ENCODE results near the gene ZNF613.
"Not testable (repeated sequence)": the region's sequence is repeated elsewhere in the genome, so short reads cannot be mapped to it uniquely, and the experiment has no call there.

ZNF613 gene

DNA sequence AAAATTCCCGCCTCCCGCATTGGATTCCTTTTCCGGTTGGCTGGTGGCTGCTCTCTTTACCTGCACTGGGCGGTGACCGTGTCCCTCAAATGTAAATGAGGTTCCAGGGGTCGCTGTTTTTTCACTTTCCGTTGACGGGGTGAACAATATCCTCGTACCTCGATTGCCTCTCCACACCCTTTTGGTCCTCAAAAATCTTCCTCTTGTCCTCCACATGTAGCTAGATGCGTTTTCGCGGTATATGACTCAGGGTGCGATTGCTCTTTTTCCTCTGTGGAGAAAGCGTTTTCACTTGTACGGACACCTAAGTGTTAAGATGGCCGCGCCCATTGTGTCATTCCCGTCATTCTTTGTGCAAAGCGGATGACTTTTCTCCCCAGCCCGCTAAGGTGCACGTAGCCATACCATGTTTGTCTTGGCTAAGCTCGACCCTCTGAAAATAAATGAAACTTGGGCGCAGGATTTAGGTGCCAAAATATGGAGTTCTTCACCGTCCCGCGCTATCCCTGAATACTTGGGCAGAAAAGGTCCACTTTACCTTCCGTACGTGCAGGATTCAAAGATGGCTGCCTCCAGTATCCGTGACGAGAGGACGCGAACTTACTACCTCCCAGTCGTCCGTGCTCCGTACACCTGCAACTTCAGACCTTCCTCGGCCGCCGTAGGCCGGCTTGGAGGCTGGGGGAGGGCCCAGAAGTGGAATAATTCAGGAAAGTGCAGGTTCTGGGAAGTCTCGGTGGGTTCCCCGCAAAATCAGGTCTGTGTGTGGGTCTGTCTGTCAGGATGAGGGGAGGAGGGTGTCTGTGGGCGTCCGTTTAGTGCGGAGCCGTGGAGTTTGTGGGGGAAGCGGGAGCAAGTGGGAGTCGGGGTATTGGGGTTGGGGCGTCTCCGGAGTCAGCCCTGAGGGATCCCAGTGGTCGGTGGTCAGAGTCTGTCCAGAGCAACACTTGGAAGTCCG is at the start of gene ZNF613:
ZNF613 (plus strand) TSS at position 689 of the 958 bp plus-strand sequence. CDS start 8,749 bp downstream, outside the sequence.
- DNase-seq = peak; percentile 43 to 75 (median 65)

DNA sequence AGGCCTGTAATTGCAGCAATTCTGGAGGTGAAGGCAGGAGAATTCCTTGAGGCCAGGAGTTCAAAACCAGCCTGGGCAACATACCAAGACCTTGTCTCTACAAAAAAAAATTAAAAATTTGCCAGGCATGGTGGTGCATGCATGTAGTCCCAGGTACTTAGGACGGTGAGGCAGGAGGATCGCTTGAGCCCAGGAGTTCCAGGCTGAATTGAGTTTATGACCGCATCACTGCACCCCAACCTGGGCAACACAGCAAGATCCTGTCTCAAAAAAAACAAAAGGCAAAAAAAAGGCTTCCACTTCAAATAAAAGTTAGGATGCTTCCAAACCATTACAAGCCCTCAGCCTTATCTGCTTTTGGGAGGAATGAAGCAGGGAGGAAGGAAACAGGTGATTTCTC is 44.8 kb upstream of the ZNF613 start:
- DNase-seq = no peak

DNA sequence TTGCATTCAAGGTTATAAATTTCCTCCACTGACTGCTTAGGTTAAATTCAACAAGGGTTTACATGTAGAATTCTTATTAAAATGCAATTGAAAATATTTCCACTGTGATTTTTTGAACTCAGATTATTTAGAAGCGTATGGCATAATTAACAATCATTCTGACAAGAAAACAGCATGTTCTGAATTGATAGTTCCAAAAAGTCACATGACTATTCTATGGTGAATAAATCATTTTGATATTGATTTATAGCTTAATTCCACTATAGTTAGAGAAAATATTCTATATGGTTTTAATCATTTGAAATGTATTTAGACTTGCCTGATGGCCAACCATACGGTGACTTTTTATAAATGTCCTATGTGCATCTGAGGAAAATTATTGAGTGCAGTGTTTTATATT is 42.6 kb upstream of the ZNF613 start:
- no peak for DNase-seq

DNA sequence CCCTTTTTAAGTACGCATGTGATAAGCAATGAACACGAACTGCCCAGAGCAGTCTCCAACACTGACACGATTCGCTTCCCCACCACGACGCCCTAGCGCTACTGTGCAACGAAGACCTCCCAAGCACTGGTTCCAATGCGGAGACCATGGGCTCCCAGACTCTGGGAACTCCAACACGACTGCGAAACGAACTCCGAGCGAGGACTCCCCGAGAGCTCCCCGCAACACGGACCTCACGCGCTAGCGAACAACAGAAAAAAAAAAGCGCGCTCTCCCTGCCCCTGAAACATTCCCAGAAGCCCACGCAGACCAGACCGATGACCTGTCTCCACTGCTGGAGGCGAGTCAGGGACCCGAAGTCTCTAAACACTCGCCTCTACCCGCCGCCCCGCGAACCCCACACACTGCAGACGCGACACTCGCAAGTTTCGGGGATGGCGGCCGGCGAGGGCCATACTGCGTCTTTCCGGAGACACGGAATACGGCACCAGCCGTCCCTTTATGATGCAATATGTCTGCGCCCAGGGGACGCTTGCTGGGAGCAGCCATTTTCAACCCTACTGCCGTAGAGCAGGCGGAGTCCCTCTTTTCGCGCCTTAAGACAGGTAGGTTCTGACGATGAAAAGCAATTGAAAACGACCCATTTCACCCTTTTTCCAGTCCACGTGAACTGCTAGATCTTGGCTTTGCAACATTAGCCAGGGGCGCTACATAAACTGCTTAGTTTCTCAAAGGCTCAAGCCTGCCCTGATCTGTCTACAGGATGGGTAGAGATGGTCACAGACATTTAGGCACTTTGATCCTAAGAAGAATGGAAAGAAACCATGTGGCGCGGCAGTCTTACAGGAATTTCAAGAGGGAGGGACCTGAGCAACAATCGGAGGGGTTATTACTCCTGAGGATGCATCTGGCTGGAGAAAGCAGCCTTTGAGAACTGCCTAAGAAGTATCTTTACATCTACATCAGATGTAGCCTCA is 39.5 kb upstream of the ZNF613 start, which contains the start of gene ZNF577:
ZNF577 (minus strand) TSS at position 430 of the 977 bp plus-strand sequence. CDS start 7,569 bp downstream, outside the sequence.
- peak in 3 of 4 experiments; percentile 10 to 31 (median 24) for DNase-seq

DNA sequence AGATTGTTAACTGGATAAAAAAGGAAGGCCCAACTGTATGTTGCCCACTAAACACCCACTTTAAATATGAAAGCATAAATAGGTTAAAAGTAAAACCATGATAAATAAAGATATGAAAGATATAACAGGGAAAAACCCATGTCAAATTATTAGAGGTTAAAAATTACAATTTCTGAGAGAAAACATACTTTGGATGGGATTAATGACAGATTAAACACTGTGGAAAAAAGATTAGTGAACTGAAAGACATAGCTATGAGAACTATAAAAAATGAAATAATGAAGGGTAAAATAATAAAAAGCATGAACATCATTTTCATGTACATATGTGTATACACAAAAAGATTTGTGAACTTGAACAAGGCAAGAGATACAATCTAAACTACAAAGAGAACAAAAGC is 37.3 kb upstream of the ZNF613 start:
- no peak for DNase-seq

DNA sequence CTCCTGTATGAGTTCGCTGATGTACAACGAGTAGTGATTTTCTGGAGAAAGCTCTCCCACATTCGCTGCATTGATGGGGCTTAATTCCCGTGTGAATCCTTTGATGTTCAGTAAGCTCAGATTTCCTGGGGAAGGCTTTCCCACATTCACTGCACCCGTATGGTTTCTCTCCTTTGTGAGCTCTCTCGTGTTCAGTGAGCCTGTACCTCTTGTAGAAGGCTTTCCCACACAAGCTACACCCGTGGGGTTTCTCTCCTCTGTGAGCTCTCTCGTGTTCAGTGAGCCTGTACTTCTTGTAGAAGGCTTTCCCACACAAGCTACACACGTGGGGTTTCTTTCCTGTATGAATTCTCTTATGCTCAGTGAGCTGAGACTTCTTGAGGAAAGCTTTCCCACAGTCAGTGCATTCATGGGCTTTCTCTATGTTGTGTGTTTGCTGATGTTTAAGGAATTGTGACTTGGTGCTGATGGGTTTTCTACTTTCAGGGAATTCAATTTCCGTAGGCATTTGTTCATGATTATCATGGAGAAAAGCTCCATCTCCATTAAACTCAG is 36.0 kb upstream of the ZNF613 start:
- no peak for DNase-seq

DNA sequence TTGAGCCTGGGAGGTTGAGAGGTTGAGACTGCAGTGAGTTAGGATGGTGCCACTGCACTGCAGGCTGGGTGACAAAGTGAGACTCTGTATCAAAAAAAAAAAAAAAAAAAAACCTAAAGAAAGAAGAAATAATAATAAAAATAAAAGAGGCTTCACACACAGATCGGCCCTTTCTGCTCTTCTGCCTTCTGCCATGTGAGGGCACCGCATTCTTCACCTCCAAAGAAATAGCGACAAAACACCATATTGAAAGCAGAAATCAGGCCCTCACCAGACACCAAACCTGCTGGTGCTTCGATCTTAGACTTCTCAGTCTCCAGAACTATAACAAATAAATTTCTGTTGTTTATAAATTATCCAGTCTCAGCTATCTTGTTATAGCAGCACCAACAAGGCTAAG is 25.4 kb upstream of the ZNF613 start:
- DNase-seq = no peak

DNA sequence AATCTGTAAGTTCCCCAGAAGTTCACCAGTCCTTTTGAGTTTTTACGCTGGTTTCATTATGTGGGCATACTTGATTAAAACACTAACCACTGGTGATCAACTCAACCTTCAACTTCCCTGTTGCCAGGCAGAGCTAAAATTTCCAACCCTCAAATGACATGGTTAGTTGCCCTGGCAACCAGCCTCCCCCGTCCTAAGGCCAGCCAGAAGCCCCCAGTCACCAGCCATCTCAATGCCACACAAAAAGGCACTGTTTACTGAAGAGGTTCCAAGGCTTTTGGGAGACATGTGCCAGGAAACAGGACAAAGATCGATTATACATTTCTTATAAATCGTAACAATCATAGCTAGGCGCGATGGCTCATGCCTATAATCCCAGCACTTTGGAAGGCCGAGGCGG is 24.1 kb upstream of the ZNF613 start:
- DNase-seq = no peak

DNA sequence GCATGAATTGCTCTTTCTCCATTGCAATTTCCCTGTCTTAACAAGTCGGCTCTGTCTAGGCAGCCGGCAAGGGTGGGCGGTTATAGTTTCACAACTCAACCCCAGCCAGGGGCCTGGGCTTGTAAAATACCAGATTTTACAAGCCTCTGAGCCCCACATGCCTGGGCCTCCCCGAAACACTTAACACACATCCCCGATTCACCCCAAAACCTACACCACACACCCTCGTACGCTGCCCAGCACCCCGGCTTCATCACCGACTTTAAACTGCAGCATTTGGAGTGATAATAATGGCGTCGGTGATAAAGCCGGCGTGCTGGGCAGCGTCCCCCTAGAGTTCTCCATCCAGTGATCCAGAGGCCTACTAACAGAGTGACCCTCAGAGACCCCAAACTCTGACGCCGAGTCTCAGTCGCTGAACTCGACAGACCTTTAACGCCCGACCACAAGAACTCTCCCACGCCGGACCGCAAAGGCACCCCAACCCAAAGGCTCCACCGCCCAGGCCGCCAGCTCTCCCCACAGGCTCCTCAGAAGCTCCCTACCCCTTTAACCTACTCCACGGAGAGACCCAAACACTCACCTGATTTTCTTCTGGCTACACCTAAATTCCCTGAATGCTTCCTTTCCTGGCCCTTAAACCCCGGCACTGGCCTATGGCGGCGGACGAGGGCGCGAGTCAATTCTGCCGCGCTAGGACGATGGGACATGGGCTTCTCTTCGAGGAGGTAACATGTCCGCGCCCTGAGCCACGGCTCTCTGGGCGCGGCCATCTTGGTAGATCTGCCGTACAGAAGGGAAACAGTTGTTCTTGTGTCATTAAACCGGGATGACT is 22.7 kb upstream of the ZNF613 start, which contains the start of gene ZNF649:
ZNF649 (minus strand) TSS at position 687 of the 835 bp plus-strand sequence. CDS start 4,910 bp downstream, outside the sequence.
- peak; percentile 38 to 75 (median 61) for DNase-seq

DNA sequence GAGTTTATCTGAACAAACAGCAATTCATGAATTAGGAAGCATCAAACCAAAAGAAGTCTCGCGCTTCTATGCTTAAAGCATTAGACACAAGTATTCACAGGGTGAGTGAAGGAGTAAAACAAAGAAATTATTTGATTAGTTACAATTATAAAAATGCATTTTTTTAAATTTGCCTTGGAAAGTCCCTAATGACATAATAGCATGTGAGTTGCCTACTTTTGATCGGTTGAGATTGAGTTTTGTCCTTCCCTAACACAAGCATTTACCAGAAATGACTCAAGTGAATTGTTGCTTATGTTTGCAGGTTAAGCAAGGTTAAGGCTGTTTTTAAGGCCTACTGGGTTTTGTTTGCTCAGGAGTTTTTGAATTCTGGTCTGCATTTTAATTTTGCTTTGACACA is 22.1 kb upstream of the ZNF613 start:
- DNase-seq = no peak

DNA sequence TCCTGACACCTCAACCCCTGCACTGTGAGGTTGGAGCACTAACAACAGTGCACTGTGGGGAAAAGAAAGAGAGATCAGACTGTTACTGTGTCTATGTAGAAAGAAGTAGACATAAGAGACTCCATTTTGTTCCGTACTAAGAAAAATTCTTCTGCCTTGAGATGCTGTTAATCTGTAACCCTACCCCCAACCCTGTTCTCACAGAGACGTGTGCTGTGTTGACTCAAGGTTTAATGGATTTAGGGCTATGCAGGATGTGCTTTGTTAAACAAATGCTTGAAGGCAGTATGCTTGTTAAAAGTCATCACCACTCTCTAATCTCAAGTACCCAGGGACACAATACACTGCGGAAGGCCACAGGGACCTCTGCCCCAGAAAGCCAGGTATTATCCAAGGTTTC is 21.6 kb upstream of the ZNF613 start:
- not testable (repeated sequence) for DNase-seq

DNA sequence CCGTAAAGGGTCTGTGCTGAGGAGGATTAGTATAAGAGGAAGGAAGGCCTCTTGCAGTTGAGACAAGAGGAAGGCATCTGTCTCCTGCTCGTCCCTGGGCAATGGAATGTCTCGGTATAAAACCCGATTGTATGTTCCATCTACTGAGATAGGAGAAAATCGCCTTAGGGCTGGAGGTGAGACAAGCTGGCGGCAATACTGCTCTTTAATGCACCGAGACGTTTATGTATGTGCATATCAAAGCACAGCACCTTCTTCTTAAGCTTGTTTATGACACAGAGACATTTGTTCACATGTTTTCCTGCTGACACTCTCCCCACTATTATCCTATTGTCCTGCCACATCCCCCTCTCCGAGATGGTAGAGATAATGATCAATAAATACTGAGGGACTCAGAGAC is 21.2 kb upstream of the ZNF613 start:
- DNase-seq = not testable (repeated sequence)

DNA sequence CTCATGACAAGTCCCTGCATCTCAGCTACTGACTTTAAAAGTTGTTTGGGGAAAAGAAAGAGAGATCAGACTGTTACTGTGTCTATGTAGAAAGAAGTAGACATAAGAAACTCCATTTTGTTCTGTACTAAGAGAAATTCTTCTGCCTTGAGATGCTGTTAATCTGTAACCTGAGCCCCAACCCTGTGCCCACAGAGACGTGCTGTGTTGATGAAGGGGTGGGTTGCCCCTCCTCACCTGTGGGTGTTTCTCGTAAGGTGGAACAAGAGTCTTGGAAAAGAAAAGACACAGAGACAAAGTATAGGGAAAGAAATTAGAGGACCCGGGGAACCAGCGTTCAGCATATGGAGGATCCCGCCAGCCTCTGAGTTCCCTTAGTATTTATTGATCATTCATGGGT is 19.3 kb upstream of the ZNF613 start:
- DNase-seq = not testable (repeated sequence)

DNA sequence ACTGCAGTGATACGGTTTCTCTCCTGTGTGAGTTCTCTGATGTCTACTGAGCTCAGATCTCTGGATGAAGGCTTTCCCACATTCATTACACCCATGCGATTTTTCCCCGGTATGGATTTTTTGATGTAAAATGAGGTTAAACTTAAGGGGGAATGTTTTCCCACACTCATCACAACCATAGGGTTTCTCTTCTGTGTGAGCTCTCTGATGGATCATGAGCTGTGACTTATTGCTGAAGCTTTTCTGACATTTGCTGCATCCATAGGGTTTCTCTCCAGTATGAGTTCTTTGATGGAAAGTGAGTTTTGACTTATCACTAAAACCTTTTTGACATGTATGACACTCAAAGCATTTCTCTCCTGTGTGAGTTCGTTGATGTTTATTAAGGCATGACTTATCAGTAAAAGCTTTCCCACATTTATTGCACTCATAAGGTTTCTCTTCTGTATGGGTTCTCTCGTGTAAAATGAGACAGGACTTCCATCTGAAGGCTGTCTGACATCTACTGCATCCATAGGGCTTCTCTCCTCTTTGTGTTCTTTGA is 11.9 kb upstream of the ZNF613 start:
- no peak for DNase-seq

DNA sequence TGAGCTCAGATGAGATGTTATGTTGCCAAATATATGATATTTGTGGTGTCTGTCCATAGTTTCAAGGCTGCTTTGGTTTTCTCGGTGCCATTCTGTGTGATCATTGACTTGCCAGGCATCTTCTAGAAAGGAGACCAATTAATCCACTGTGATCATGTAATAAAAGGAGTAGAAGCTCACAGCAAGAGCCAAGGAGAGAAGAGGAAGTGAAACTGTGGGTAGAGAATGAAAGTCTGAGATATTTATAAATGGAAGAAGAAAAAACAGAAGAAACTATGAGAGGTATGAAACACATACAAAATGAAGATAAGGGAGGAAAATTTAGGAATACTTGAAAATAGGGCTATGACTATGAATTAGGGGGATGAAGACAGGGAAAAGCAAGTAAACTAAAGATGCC is 11.1 kb upstream of the ZNF613 start:
- no peak for DNase-seq

DNA sequence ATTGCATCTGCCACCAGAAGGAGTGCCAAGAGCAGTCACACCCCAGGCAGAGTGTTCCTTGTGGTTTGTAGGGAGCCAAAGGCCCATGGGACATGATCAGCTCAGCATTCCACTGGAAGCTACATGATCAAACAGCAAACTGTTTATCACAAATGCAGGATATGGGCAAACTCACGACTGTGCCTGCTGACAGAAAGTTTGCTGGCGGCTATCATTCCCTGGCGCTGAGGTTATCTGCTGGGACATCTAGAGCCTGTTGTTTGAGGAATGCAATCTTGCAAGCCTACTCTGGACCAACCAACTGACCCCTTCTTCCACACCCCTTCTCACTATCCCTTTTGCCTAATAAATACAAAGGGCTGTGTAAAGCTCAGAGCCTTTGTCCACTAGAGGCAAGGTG is 7.7 kb upstream of the ZNF613 start:
- DNase-seq = no peak

DNA sequence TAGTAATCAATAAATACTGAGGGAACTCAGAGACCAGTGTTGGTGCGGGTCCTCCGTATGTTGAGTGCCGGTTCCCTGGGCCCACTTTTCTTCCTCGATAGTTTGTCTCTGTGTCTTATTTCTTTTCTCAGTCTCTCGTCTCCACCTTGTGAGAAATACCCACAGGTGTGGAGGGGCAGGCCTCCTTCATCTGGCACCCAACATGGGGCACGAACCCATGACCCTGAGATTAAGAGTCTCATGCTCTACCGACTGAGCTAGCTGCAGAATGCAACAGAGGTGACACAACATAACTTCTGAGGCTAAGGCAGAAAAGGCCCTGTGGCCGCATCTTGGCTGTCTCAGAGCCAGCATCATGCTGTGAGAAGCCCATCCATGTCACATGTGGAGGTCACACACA is 5.3 kb upstream of the ZNF613 start:
- DNase-seq = no peak

DNA sequence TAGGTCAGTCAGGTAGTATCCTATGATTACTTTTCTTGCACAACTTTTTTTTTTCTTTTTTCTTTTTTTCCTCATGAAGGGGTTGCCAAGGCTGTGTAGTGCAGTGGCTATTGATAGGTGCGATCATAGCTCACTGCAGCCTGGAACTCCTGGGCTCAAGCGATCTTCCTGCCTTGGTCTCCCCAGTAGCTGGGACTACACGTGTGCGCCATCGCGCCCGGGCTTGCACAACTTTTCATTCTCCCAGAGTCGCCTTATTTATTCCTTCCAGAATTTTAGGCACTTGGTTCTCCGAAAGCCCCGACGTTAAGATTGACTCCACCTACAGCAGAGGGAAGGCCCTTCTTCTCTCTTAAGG is 867 bp upstream of the ZNF613 start:
- DNase-seq = no peak

DNA sequence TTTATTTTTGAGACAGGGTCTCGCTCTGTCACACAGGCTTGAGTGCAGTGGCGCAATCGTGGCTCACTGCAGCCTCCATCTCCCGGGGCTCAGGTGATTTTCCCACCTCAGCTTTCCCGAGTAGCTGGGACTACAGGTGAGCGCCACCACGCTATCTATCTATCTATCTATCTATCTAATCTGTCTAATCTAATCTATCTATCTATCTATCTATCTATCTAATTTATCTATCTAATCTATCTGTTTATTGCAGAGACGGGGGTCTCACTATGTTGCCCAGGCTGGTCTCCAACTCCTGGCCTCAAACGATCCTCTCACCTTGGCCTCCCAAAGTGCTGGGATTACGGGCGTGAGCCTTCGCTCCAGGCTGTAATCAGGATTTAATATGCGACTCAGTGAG is 587 bp downstream of the ZNF613 start:
- DNase-seq = no peak

DNA sequence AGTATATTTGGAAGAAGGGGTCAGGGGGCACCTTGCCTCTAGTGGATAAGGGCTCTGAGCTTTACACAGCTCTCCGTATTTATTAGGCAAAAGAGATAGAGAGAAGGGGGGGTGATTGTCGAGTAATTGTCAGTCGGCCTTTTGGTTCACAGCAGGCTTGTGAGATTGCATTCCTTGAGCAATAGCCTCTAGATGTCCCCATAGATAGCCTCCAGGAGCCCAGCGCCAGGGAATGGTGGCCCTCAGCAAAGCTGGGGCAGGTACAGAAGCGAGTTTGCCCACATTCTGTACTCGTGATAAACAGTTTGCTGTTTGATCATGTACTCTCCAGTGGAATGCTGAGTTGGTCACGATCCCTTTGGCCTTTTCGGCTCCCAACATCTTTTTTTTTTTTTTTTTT is 4.6 kb downstream of the ZNF613 start:
- DNase-seq = no peak

DNA sequence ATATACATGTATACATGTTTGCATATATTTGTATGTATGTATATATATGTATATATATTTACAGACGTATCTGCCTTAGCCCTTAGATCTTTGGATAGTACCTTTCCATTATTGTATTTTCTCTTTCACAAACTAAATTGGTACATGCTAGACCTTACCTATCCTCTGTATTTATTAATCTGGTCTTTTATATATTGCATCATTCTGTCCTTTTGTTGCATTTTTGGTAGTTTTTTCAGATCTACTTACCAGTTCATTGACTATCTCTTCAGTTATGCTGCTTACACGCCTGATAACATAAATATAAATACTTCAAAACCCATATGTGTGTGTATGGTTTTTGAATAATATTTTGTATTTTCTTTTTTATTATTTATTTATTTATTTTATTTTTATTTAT is 11.7 kb downstream of the ZNF613 start:
- DNase-seq = no peak
